CD4-positive, CD25-positive, alpha-beta regulatory T cell (primary cell): ENCODE data around the gene EIF4E1B. TPM values are rescaled to one million over a fixed set of nuclear protein-coding genes. Genes with fewer than 3 reads are reported as not detected.

Source experiments
- ATAC-seq, 2 donors: fragments of 150-1000 bp; cut with Tn5 transposase; one replicate each; pipeline ENCODE4 v1.10.0; 2021; ENCODE audit warnings: low read depth in 2 of 2, moderate number of reproducible peaks in 2 of 2, moderate library complexity in 1 of 2
- DNase-seq, 3 donors: peaks; one replicate each; pipeline versions ENCODE4 v3.0.0 to v3.0.0-alpha.2; 2012 to 2022; ENCODE audit warnings: mixed read lengths in 1 of 3
- H3K27ac ChIP-seq: one replicate; pipeline ENCODE4 v1.7.0; 2013; ENCODE audit warnings: mild to moderate bottlenecking, low read length; ENCODE audit not compliant: insufficient read depth, poor library complexity, severe bottlenecking
- H3K27me3 ChIP-seq: one replicate; pipeline ENCODE4 v1.7.0; 2013; ENCODE audit warnings: low read length; ENCODE audit not compliant: control insufficient read depth, insufficient read depth
- H3K36me3 ChIP-seq: one replicate; pipeline ENCODE4 v1.7.0; 2013; ENCODE audit warnings: mild to moderate bottlenecking, low read length, moderate library complexity; ENCODE audit not compliant: control insufficient read depth, insufficient read depth
- H3K4me1 ChIP-seq: 2 replicates; pipeline ENCODE4 v1.7.0; 2013; ENCODE audit warnings: mild to moderate bottlenecking, low read length; ENCODE audit not compliant: insufficient read depth, control insufficient read depth, poor library complexity, severe bottlenecking
- H3K4me3 ChIP-seq: one replicate; pipeline ENCODE4 v1.7.0; 2013; ENCODE audit warnings: low read depth, mild to moderate bottlenecking, low read length, moderate library complexity
- H3K9me3 ChIP-seq, 2 experiments: 1 replicate in 1 of 2; 2 replicates in 1 of 2; pipeline ENCODE4 v1.7.0; 2013; ENCODE audit warnings: low read length in 2 of 2, mild to moderate bottlenecking in 1 of 2, moderate library complexity in 1 of 2; ENCODE audit not compliant: control insufficient read depth in 2 of 2
- H3K27ac Mint-ChIP-seq, 3 donors: one replicate each; pipeline ENCODE4 v1.8.0; 2020 to 2022; ENCODE audit warnings: mild to moderate bottlenecking in 3 of 3, mixed read lengths in 3 of 3, moderate library complexity in 2 of 3
- H3K27me3 Mint-ChIP-seq: one replicate; pipeline ENCODE4 v1.8.0; 2022; ENCODE audit warnings: mild to moderate bottlenecking, mixed read lengths
- H3K36me3 Mint-ChIP-seq: one replicate; pipeline ENCODE4 v1.8.0; 2020; ENCODE audit warnings: mixed read lengths
- H3K4me1 Mint-ChIP-seq, 4 donors: one replicate each; pipeline ENCODE4 v1.8.0; 2020 to 2022; ENCODE audit warnings: mixed read lengths in 4 of 4, mild to moderate bottlenecking in 1 of 4
- H3K4me3 Mint-ChIP-seq, 4 donors: one replicate each; pipeline ENCODE4 v1.8.0; 2020 to 2022; ENCODE audit warnings: mild to moderate bottlenecking in 4 of 4, mixed read lengths in 4 of 4, moderate library complexity in 3 of 4
- H3K9me3 Mint-ChIP-seq, 7 donors: one replicate each; pipeline ENCODE4 v1.8.0; 2020 to 2022; ENCODE audit warnings: mixed read lengths in 7 of 7, mild to moderate bottlenecking in 3 of 7, moderate library complexity in 2 of 7
- polyA plus RNA-seq, 4 donors: library from polyadenylated mRNA; unstranded; fragments of 300-500 nt; fragmentation: Illumina TruSeq; gene quantifications; one replicate each; pipeline ENCODE4 v1.2.3, GENCODE V29; 2021
- total RNA-seq: library from RNA; stranded (reverse); gene quantifications from one replicate; pipeline ENCODE4 v1.2.3, GENCODE V29; 2022

The EIF4E1B gene
- total and polyA plus RNA-seq, 5 donors from 2014 or later, result not detected

GRCh38 chr5:176692839-176693476 is 62.5 kb downstream of the EIF4E1B start:
- ATAC-seq, result no peak
- Histone ChIP-seq H3K4me1 (no peaks in the 10 kb centered on the region), H3K27me3 (peaks cover 11% of the 10 kb centered on the region), H3K9me3 (no peaks in the 10 kb centered on the region), H3K27ac (no peak overlapping the region), H3K4me3 (no peak overlapping the region), H3K36me3 (no peaks in the 10 kb centered on the region)
- Mint-ChIP-seq H3K27me3 (peaks cover 83% of the 10 kb centered on the region), H3K9me3 (peaks cover 0 to 9% (median 0%) of the 10 kb centered on the region in 7 donors), H3K4me1 (peaks cover 0 to 5% (median 0%) of the 10 kb centered on the region in 4 donors), H3K36me3 (no peaks in the 10 kb centered on the region), H3K4me3 (no peak overlapping the region), H3K27ac (no peak overlapping the region)
- DNase-seq, result no peak

- no peaks in the 10 kb centered on the region for H3K4me1 ChIP-seq
- ATAC-seq, result no peak
- no peak overlapping the region for H3K27ac ChIP-seq
- H3K9me3 ChIP-seq, result no peaks in the 10 kb centered on the region
- no peak overlapping the region for H3K27ac Mint-ChIP-seq
- peaks cover 11% of the 10 kb centered on the region for H3K27me3 ChIP-seq
- H3K4me1 Mint-ChIP-seq, result peaks cover 0 to 5% (median 0%) of the 10 kb centered on the region in 4 donors
- DNase-seq, result no peak
- peaks cover 83% of the 10 kb centered on the region for H3K27me3 Mint-ChIP-seq
- no peak overlapping the region for H3K4me3 Mint-ChIP-seq
- peaks cover 0 to 9% (median 0%) of the 10 kb centered on the region in 7 donors for H3K9me3 Mint-ChIP-seq
- no peaks in the 10 kb centered on the region for H3K36me3 Mint-ChIP-seq
- no peaks in the 10 kb centered on the region for H3K36me3 ChIP-seq
- no peak overlapping the region for H3K4me3 ChIP-seq
Measured at GRCh38 chr5:176693477-176693851, 63.0 kb downstream of the EIF4E1B start.

GRCh38 chr5:176694146-176694545 is 63.7 kb downstream of the EIF4E1B start:
- no peak overlapping the region for H3K4me3 ChIP-seq
- no peak overlapping the region for H3K4me3 Mint-ChIP-seq
- no peak overlapping the region for H3K27ac Mint-ChIP-seq
- H3K27me3 Mint-ChIP-seq, result peaks cover 78% of the 10 kb centered on the region
- no peaks in the 10 kb centered on the region for H3K36me3 ChIP-seq
- no peaks in the 10 kb centered on the region for H3K4me1 ChIP-seq
- peaks cover 0 to 9% (median 0%) of the 10 kb centered on the region in 7 donors for H3K9me3 Mint-ChIP-seq
- H3K4me1 Mint-ChIP-seq, result peaks cover 0 to 5% (median 0%) of the 10 kb centered on the region in 4 donors
- no peaks in the 10 kb centered on the region for H3K9me3 ChIP-seq
- peaks cover 11% of the 10 kb centered on the region for H3K27me3 ChIP-seq
- no peak for DNase-seq
- ATAC-seq, result no peak
- no peaks in the 10 kb centered on the region for H3K36me3 Mint-ChIP-seq
- no peak overlapping the region for H3K27ac ChIP-seq

GRCh38 chr5:176694631-176695030 is 64.2 kb downstream of the EIF4E1B start:
- Histone ChIP-seq H3K36me3 (no peaks in the 10 kb centered on the region), H3K4me3 (no peak overlapping the region), H3K9me3 (no peaks in the 10 kb centered on the region), H3K4me1 (no peaks in the 10 kb centered on the region), H3K27ac (no peak overlapping the region), H3K27me3 (peaks cover 11% of the 10 kb centered on the region)
- H3K27ac Mint-ChIP-seq, result no peak overlapping the region
- no peak for ATAC-seq
- H3K4me3 Mint-ChIP-seq, result no peak overlapping the region
- no peaks in the 10 kb centered on the region for H3K36me3 Mint-ChIP-seq
- peaks cover 74% of the 10 kb centered on the region for H3K27me3 Mint-ChIP-seq
- peaks cover 0 to 6% (median 0%) of the 10 kb centered on the region in 7 donors for H3K9me3 Mint-ChIP-seq
- DNase-seq, result no peak
- H3K4me1 Mint-ChIP-seq, result peaks cover 0 to 5% (median 0%) of the 10 kb centered on the region in 4 donors

GRCh38 chr5:176695073-176695472 is 64.6 kb downstream of the EIF4E1B start:
- ATAC-seq (no peak), DNase-seq (no peak)
- H3K9me3 ChIP-seq, result no peaks in the 10 kb centered on the region

More at GRCh38 chr5:176695073-176695472, 64.6 kb downstream of the EIF4E1B start:
- Mint-ChIP-seq H3K4me1 (peaks cover 0 to 5% (median 0%) of the 10 kb centered on the region in 4 donors), H3K4me3 (no peak overlapping the region), H3K9me3 (peaks cover 0 to 5% (median 0%) of the 10 kb centered on the region in 7 donors), H3K36me3 (no peaks in the 10 kb centered on the region), H3K27me3 (peaks cover 70% of the 10 kb centered on the region), H3K27ac (no peak overlapping the region)
- no peak overlapping the region for H3K27ac ChIP-seq
- no peaks in the 10 kb centered on the region for H3K4me1 ChIP-seq
- peaks cover 10% of the 10 kb centered on the region for H3K27me3 ChIP-seq
- no peak overlapping the region for H3K4me3 ChIP-seq
- H3K36me3 ChIP-seq, result no peaks in the 10 kb centered on the region

Other genes starting within 250 kb of the EIF4E1B start
- gene NOP16, start 242.1 kb upstream of the EIF4E1B start, total RNA-seq, result 15.5 TPM
- 10 to 100 TPM; 13.6 to 41.2 (median 35.1) TPM for gene NOP16, start 242.1 kb upstream of the EIF4E1B start, polyA plus RNA-seq
- 98.9 TPM for gene HIGD2A, start 241.9 kb upstream of the EIF4E1B start, total RNA-seq
- gene HIGD2A, start 241.9 kb upstream of the EIF4E1B start, polyA plus RNA-seq, result 100 to 1,000 TPM; 228 to 278 (median 239) TPM
- 85.9 TPM for gene CLTB, start 214.1 kb upstream of the EIF4E1B start, total RNA-seq
- gene CLTB, start 214.1 kb upstream of the EIF4E1B start, polyA plus RNA-seq, result 100 to 1,000 TPM in 2 of 4 donors, 10 to 100 TPM in 2; 92.5 to 129 (median 101) TPM
- 31.8 TPM for gene FAF2, start 182.3 kb upstream of the EIF4E1B start, total RNA-seq
- gene FAF2, start 182.3 kb upstream of the EIF4E1B start, polyA plus RNA-seq, result 10 to 100 TPM in 3 of 4 donors, 1 to 10 TPM in 1; 8.8 to 17.3 (median 14.0) TPM
- gene RNF44, start 93.3 kb upstream of the EIF4E1B start, total RNA-seq, result 268 TPM
- 1 to 10 TPM; 2.3 to 4.3 (median 3.4) TPM for gene RNF44, start 93.3 kb upstream of the EIF4E1B start, polyA plus RNA-seq
- 1.3 TPM for gene CDHR2, start 81.3 kb upstream of the EIF4E1B start, total RNA-seq
- not detected for gene CDHR2, start 81.3 kb upstream of the EIF4E1B start, polyA plus RNA-seq
- 1.9 TPM for gene GPRIN1, start 20.5 kb upstream of the EIF4E1B start, total RNA-seq
- under 1 TPM; 0.24 to 0.87 (median 0.52) TPM for gene GPRIN1, start 20.5 kb upstream of the EIF4E1B start, polyA plus RNA-seq
- gene SNCB, start 141 bp upstream of the EIF4E1B start, total RNA-seq, result not detected
- gene SNCB, start 141 bp upstream of the EIF4E1B start, polyA plus RNA-seq, result not detected
- gene TSPAN17, start 16.8 kb downstream of the EIF4E1B start, total RNA-seq, result 34.0 TPM
- gene TSPAN17, start 16.8 kb downstream of the EIF4E1B start, polyA plus RNA-seq, result 10 to 100 TPM; 26.0 to 48.8 (median 34.1) TPM
- gene UNC5A, start 179.9 kb downstream of the EIF4E1B start, total RNA-seq, result not detected
- not detected for gene UNC5A, start 179.9 kb downstream of the EIF4E1B start, polyA plus RNA-seq